GM15510 (cell line): ENCODE measurements around the gene CARD14.

Experiments
- POLR2A ChIP-seq: IDR thresholded peaks from 3 replicates; pipeline ENCODE4 v1.6.1; 2011; ENCODE audit warnings: borderline replicate concordance; ENCODE audit not compliant: insufficient read length; ENCODE audit errors: extremely low read depth

The CARD14 gene

GRCh38 chr17:80171681-80172080 lies 1.9 kb downstream of the CARD14 start:
- TF ChIP-seq POLR2A = no peak

DNA sequence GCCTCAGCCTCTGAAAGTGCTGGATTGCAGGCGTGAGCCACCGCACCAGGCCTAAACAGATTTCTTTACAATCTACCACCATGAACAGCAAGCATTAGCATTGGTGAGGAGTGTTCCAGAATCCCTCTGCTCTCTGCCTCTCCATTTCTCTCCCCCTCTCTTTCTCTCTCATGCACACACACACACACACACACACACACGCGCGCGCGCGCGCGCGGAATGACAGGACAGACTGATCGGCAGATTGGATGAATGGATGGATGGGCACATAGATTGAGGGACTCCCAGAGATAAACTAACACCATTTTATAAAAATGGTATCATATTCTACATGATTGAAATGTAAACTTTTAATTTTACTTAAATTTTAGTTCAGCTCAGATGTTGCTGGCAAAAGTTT lies 3.3 kb downstream of the CARD14 start:
- TF ChIP-seq POLR2A = no peak

DNA sequence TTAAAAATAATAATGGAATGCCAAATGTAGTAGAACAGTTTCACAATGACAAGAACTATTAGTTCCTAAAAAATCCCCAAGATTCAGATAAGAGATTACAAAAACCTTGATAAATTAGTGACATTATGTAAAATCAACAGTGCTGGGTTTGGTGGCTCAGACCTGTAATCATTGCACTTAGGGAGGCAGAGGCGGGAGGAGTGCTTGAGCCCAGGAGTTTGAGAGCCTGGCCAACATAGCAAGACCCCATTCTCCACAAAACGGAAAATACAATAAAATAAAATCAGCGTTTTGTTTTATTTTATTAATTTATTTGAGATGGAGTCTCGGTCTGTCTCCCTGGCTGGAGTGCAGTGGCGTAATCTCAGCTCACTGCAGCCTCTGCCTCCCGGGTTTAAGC lies 4.1 kb downstream of the CARD14 start:
- no peak for TF ChIP-seq POLR2A

DNA sequence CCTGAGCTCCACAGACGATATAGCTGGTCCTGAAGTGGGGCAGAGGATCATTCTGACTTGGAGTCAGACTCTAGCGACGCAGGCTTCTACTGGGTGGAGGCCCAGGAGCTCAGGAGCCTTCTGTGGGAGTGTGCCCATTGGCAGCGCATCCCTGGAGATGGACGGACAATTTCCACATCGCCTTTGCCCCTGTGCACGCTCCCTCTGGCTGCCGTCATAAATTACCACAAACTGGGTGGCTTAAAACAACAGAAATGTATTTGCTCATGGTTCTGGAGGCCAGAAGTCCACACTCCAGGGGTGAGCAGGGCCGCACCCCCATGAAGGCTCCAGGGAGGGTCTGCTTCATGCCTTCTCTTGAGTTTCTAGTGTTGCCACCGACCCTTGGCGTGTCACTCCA lies 6.9 kb downstream of the CARD14 start:
- TF ChIP-seq POLR2A = no peak

- no peak for TF ChIP-seq POLR2A
Measured at GRCh38 chr17:80177986-80178595, 8.3 kb downstream of the CARD14 start.

DNA sequence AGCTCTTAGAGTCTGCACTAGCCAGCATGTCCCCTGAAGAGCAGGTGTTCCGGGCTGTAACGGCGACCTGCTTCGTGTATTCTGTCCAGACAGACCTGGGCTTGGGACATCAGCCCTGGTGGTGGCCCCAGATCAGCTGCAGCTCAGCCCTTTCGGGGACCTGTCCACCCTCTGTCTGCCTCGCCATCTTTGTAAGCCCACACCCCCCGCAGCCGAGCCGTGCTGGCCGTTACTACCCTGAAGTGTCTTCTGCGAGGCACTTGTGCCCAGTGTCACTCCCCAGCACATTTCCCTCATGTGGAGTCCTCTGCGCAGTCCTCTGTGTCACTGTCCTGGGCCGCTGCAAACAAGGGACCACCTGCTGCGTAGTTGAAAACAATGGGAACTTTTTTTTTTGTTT lies 10.4 kb downstream of the CARD14 start:
- no peak for TF ChIP-seq POLR2A

GRCh38 chr17:80181431-80181830 lies 11.6 kb downstream of the CARD14 start:
- TF ChIP-seq POLR2A = no peak

GRCh38 chr17:80182118-80182844 lies 12.5 kb downstream of the CARD14 start:
- no peak for TF ChIP-seq POLR2A

DNA sequence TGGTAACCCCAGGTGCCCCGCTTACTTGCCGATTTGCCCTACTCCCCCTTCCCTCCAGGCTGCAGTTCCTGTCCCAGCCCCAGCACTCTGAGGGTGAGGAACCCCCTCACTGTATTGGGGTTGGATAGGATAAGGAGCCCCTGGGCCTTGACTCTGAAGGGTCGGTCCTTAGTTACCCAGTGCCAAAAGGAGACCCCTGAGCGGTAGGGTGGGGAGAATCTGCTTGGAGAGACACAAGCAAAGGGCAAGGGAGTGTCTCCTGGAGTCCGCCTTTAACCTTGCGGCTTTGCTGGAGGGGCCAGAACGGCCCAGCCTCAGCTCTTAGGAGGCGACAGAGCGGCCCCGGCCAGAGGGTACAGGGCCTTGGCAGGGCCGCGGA lies 13.0 kb downstream of the CARD14 start:
- TF ChIP-seq POLR2A = no peak

GRCh38 chr17:80183581-80184422 lies 14.0 kb downstream of the CARD14 start:
- no peak for TF ChIP-seq POLR2A

- TF ChIP-seq POLR2A = no peak
Measured at GRCh38 chr17:80184423-80184714, 14.5 kb downstream of the CARD14 start.

GRCh38 chr17:80185968-80186367 lies 16.1 kb downstream of the CARD14 start:
- no peak for TF ChIP-seq POLR2A

DNA sequence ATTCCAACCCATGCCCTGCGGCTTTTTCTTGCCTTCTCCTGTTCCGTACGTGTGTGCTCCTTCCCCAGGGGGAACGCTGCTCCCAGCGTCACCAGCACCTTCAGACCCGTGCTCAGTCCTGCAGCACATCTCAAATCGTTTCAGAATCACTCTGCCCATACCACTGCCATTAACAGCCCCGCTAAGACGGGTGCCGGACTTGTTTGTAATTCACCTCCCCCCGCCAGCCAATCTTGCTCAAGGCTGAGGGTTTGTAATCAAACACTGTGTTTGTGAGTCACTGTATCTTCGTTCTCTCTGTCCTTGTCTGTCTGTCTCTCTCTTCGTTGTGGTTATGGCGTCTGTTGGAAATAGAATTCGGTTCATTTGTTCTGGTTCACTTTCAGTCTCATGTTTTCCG lies 17.3 kb downstream of the CARD14 start:
- TF ChIP-seq POLR2A = no peak

DNA sequence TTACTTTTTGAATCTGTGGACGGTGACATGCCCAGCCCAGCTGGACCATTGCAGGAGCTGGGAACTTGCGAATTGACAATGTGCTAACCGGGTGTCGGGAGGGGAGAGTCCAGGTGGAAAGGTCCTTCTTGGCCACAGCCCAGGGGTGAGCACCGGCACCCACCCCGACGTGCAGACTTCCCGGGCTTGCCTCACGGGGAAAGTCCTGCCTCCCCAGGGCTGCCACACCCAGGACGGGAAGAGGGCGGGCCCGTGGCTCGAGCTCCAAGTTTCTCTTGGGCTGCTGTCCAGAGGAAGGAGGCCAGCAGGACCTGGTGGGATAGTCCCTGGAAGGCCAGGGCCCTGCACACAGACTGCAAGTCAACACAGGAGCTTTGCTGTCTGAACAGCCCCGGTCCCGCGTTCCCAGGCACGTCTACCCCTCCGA lies 17.7 kb downstream of the CARD14 start:
- TF ChIP-seq POLR2A = no peak

- no peak for TF ChIP-seq POLR2A
Measured at GRCh38 chr17:80189611-80190010, 19.8 kb downstream of the CARD14 start.

- no peak for TF ChIP-seq POLR2A
Measured at GRCh38 chr17:80190716-80191115, 20.9 kb downstream of the CARD14 start.
